H1 (cell line): ENCODE data around the gene ARSK. TPM values are rescaled to one million over a fixed set of nuclear protein-coding genes. Genes with fewer than 3 reads are reported as not detected.

ENCODE experiments used
- CTCF ChIA-PET: fragments of 300-600 bp; sonication (Branson Sonifier 250); formaldehyde crosslinking; loops from one replicate; lab custom pipeline; 2021; ENCODE audit not compliant: partially characterized antibody; lab: Charles Lee
- POLR2A ChIA-PET: fragments of 300-600 bp; sonication (Branson Sonifier 250); formaldehyde crosslinking; loops from one replicate; lab custom pipeline; 2021; ENCODE audit warnings: inconsistent platforms; ENCODE audit not compliant: partially characterized antibody; lab: Charles Lee
- DNase-seq, 2 experiments: peaks; one replicate each; pipeline versions ENCODE4 v3.0.0 to v3.0.0-alpha.2; 2010 to 2022; ENCODE audit warnings: low spot score in 2 of 2, low read depth in 1 of 2, mixed read lengths in 1 of 2
- FAIRE-seq: peaks from 2 replicates; lab custom pipeline; 2011; peaks lifted over from hg19 to GRCh38; lab: Jason Lieb, UNC
- H2AFZ ChIP-seq: 2 replicates; pipeline ENCODE4 v1.8.1; 2012; ENCODE audit warnings: low read length, inconsistent platforms
- H2AK5ac ChIP-seq: 2 replicates; pipeline ENCODE4 v1.6.1; 2013; ENCODE audit warnings: low read depth, low read length
- H2BK120ac ChIP-seq: replicated peaks from 2 replicates; pipeline ENCODE3; 2013; ENCODE audit warnings: low read depth, low read length, inconsistent platforms
- H2BK12ac ChIP-seq: 2 replicates; pipeline ENCODE4 v1.6.1; 2013; ENCODE audit warnings: low read depth, low read length
- H2BK15ac ChIP-seq: 2 replicates; pipeline ENCODE4 v1.6.1; 2013; ENCODE audit warnings: low read length
- H2BK20ac ChIP-seq: 2 replicates; pipeline ENCODE4 v1.6.1; 2013; ENCODE audit warnings: low read length
- H2BK5ac ChIP-seq: 2 replicates; pipeline ENCODE4 v1.6.1; 2013; ENCODE audit warnings: low read depth, low read length
- H3K14ac ChIP-seq: 2 replicates; pipeline ENCODE4 v1.6.1; 2013; ENCODE audit warnings: inconsistent platforms; ENCODE audit not compliant: insufficient read length
- H3K18ac ChIP-seq: 2 replicates; pipeline ENCODE4 v1.6.1; 2013; ENCODE audit warnings: low read length; ENCODE audit errors: extremely low read depth
- H3K23ac ChIP-seq: 2 replicates; pipeline ENCODE4 v1.6.1; 2013; ENCODE audit warnings: inconsistent platforms; ENCODE audit not compliant: insufficient read length
- H3K23me2 ChIP-seq: 2 replicates; pipeline ENCODE4 v1.6.1; 2013; ENCODE audit warnings: low read depth, low read length
- H3K27ac ChIP-seq: 2 replicates; pipeline ENCODE4 v1.6.1; 2011; ENCODE audit warnings: low read depth, low read length, inconsistent platforms
- H3K27me3 ChIP-seq, 4 experiments: replicated peaks in 1 of 4; 1 replicate in 1 of 4; 2 replicates in 3 of 4; pipeline versions ENCODE4 v1.6.1 to v1.8.1; 2011 to 2013; ENCODE audit warnings: low read length in 3 of 4, mild to moderate bottlenecking in 3 of 4, inconsistent platforms in 2 of 4, mixed read lengths in 2 of 4, moderate library complexity in 1 of 4; ENCODE audit not compliant: control insufficient read depth in 3 of 4, insufficient read depth in 3 of 4; ENCODE audit errors: extremely low read depth in 1 of 4
- H3K36me3 ChIP-seq, 4 experiments: 2 replicates each; pipeline versions ENCODE4 v1.6.1 to v1.8.1; 2011 to 2013; ENCODE audit warnings: mild to moderate bottlenecking in 4 of 4, low read length in 3 of 4, moderate library complexity in 2 of 4, control low read depth in 1 of 4, inconsistent platforms in 1 of 4; ENCODE audit not compliant: insufficient read depth in 4 of 4, control insufficient read depth in 2 of 4
- H3K4ac ChIP-seq: replicated peaks from 2 replicates; pipeline ENCODE3; 2013; ENCODE audit warnings: low read length, low read depth, mixed read lengths, inconsistent platforms; ENCODE audit not compliant: insufficient read length
- H3K4me1 ChIP-seq, 4 experiments: replicated peaks in 1 of 4; 1 replicate in 1 of 4; 2 replicates in 3 of 4; pipeline versions ENCODE4 v1.6.1 to v1.8.1; 2011 to 2013; ENCODE audit warnings: low read length in 3 of 4, inconsistent platforms in 2 of 4, mixed read lengths in 1 of 4; ENCODE audit not compliant: insufficient read depth in 4 of 4, control insufficient read depth in 3 of 4
- H3K4me2 ChIP-seq, 2 experiments: 2 replicates each; pipeline versions ENCODE4 v1.6.1 to v1.8.1; 2011 to 2013; ENCODE audit warnings: low read depth in 2 of 2, low read length in 2 of 2, control low read depth in 1 of 2, inconsistent platforms in 1 of 2, mild to moderate bottlenecking in 1 of 2; ENCODE audit not compliant: insufficient read depth in 1 of 2
- H3K4me3 ChIP-seq, 4 experiments: fragments of 200-600, 300-600 bp in 1 of 4; sonication (generic), shearing (Covaris generic), sonication (Bioruptor Twin) in 1 of 4; 2 replicates each; pipeline versions ENCODE4 v1.5.1 to v1.8.1; 2011 to 2016; ENCODE audit warnings: low read length in 4 of 4, low read depth in 3 of 4, control low read depth in 2 of 4, inconsistent platforms in 2 of 4, mild to moderate bottlenecking in 2 of 4, mixed read lengths in 1 of 4, moderate library complexity in 1 of 4; ENCODE audit not compliant: insufficient read depth in 2 of 4; ENCODE audit errors: extremely low read depth in 1 of 4
- H3K56ac ChIP-seq: replicated peaks from 2 replicates; pipeline ENCODE3; 2013; ENCODE audit warnings: low read depth, mild to moderate bottlenecking, mixed read lengths, low read length, inconsistent platforms; ENCODE audit not compliant: insufficient read length
- H3K79me1 ChIP-seq: 2 replicates; pipeline ENCODE4 v1.6.1; 2013; ENCODE audit warnings: low read depth, low read length, control low read depth
- H3K79me2 ChIP-seq, 2 experiments: 2 replicates each; pipeline versions ENCODE4 v1.6.1 to v1.8.1; 2012 to 2013; ENCODE audit warnings: low read length in 2 of 2, mild to moderate bottlenecking in 2 of 2, inconsistent platforms in 1 of 2; ENCODE audit not compliant: insufficient read depth in 2 of 2, control insufficient read depth in 1 of 2
- H3K9ac ChIP-seq, 4 experiments: replicated peaks in 1 of 4; 1 replicate in 1 of 4; 2 replicates in 3 of 4; pipeline versions ENCODE4 v1.6.1 to v1.8.1; 2011 to 2013; ENCODE audit warnings: low read depth in 3 of 4, low read length in 3 of 4, control low read depth in 2 of 4, mild to moderate bottlenecking in 2 of 4, moderate library complexity in 2 of 4, inconsistent platforms in 1 of 4; ENCODE audit errors: extremely low read depth in 1 of 4
- H3K9me3 ChIP-seq, 2 experiments: 2 replicates each; pipeline versions ENCODE4 v1.6.1 to v1.8.1; 2012 to 2013; ENCODE audit warnings: mild to moderate bottlenecking in 2 of 2, moderate library complexity in 2 of 2, control low read depth in 1 of 2, inconsistent platforms in 1 of 2, low read depth in 1 of 2, low read length in 1 of 2, mixed read lengths in 1 of 2; ENCODE audit not compliant: insufficient read depth in 2 of 2
- H4K20me1 ChIP-seq, 2 experiments: replicated peaks in 1 of 2; 2 replicates each; pipeline versions ENCODE3 to v1.8.1; 2011 to 2013; ENCODE audit warnings: inconsistent platforms in 2 of 2, low read length in 2 of 2, mild to moderate bottlenecking in 1 of 2; ENCODE audit not compliant: insufficient read depth in 2 of 2, control insufficient read depth in 1 of 2
- H4K5ac ChIP-seq: 2 replicates; pipeline ENCODE4 v1.6.1; 2013; ENCODE audit warnings: low read length, low read depth, mixed read lengths, inconsistent platforms; ENCODE audit not compliant: insufficient read length
- H4K8ac ChIP-seq: 2 replicates; pipeline ENCODE4 v1.8.0; 2013; ENCODE audit warnings: mild to moderate bottlenecking, moderate library complexity, low read length, inconsistent platforms; ENCODE audit not compliant: insufficient read depth; ENCODE audit errors: extremely low read depth
- H4K91ac ChIP-seq: replicated peaks from 2 replicates; pipeline ENCODE3; 2013; ENCODE audit warnings: low read length, mixed read lengths, inconsistent platforms; ENCODE audit not compliant: insufficient read length
- EZH2 ChIP-seq: fragments of 200-600 bp; sonication (generic); IDR thresholded peaks from 2 replicates; pipeline ENCODE4 v1.7.1; 2012; ENCODE audit warnings: low read depth, mild to moderate bottlenecking, moderate library complexity, low read length, inconsistent platforms; ENCODE audit not compliant: severe bottlenecking
- HDAC6 ChIP-seq: IDR thresholded peaks from one replicate; pipeline ENCODE4 v1.7.1; 2012; ENCODE audit warnings: low read depth, mild to moderate bottlenecking, inconsistent platforms, low read length, moderate library complexity
- KDM5A ChIP-seq: fragments of 200-600 bp; IDR thresholded peaks from 2 replicates; pipeline ENCODE4 v1.7.1; 2012; ENCODE audit warnings: mild to moderate bottlenecking, low read length, inconsistent platforms, mixed read lengths
- WGBS, 2 experiments: shearing (Covaris generic) in 1 of 2; methylation state at CpG; one replicate each; pipeline versions ENCODE4 v1.1.6 to v1.1.7; 2013 to 2015; ENCODE audit warnings: low lambda C conversion rate in 2 of 2, mixed read lengths in 2 of 2, inconsistent platforms in 1 of 2, low coverage in 1 of 2, missing lambda C conversion rate in 1 of 2; ENCODE audit not compliant: insufficient replicate concordance in 2 of 2, insufficient coverage in 1 of 2, insufficient read length in 1 of 2; ENCODE audit errors: extremely low coverage in 1 of 2, missing lambda C conversion rate in 1 of 2; 5-methylcytosine and 5-hydroxymethylcytosine counted together
- polyA plus RNA-seq, 7 experiments: library from polyadenylated mRNA; depleted of rRNA in 3 of 7; stranded (reverse) in 5 of 7; unstranded in 2 of 7; fragments of >200 nt in 5 of 7; fragments of 200-250 nt in 2 of 7; gene quantifications; 1 replicate in 5 of 7; 2 replicates in 1 of 7; 4 replicates in 1 of 7; pipeline versions ENCODE4 v1.2.1 to v1.2.3, GENCODE V29; 2011 to 2013; ENCODE audit warnings: missing spikeins in 2 of 7, mixed read lengths in 2 of 7
- total RNA-seq: library from RNA; stranded (reverse); fragmentation: NEBNext Ultra II Directional; extraction: Animal tissue kit (Norgen Biotek cat#: 25700); gene quantifications from 2 replicates; pipeline ENCODE4 v1.2.1, GENCODE V29; 2021

The ARSK gene
- total and polyA plus RNA-seq, 2 of the 8 experiments (the other 6 are each of a cell fraction or from before 2014, with no cell fraction given): 8.4 to 14.1 TPM

DNA sequence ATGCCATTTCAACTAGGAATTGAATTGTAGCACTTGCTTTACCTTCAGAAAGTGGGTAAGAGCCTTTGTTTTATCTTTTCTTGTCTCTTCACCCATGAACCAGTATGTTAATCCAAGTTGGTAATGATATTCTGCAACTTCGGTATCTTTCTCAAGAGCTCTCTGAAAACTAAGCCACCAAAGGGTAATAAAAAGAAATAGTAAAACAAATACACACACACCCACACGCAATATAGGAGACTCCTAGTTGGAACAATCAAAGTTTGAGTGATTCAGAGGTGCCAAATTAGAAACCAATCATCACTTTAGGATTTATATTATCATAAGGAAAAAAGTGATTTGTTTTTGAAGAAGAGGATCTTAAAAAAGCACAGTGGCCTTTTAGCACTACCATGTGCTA lies 30.5 kb upstream of the ARSK start:
- Histone ChIP-seq H3K36me3 (peaks cover 7 to 59% (median 24%) of the 10 kb centered on the region in 4 experiments), H4K20me1 (no peaks in the 10 kb centered on the region), H3K23me2 (no peaks in the 10 kb centered on the region; the same call in 1 of the 2 replicates), H3K14ac (no peak overlapping the region), H3K27ac (no peak overlapping the region), H2BK5ac (no peak overlapping the region), H2BK12ac (no peak overlapping the region), H3K4ac (no peak overlapping the region), H3K4me3 (no peak overlapping the region), H3K79me2 (no peaks in the 10 kb centered on the region), H3K4me2 (no peak overlapping the region), H3K9me3 (no peaks in the 10 kb centered on the region), H3K4me1 (no peaks in the 10 kb centered on the region), H2BK120ac (no peak overlapping the region), H3K9ac (no peak overlapping the region), H3K56ac (no peak overlapping the region), H2BK20ac (no peak overlapping the region), H3K18ac (no peak overlapping the region), H4K5ac (no peak overlapping the region), H3K79me1 (no peaks in the 10 kb centered on the region), H2AK5ac (no peak overlapping the region), H2AFZ (no peak overlapping the region), H3K23ac (no peak overlapping the region), H3K27me3 (no peaks in the 10 kb centered on the region), H2BK15ac (no peak overlapping the region), H4K91ac (no peak overlapping the region), H4K8ac (no peak overlapping the region)
- ChIA-PET POLR2A (no interaction called here), CTCF (no interaction called here)
- FAIRE-seq (no peak), DNase-seq (no peak)
- 89% methylated on average over 2 of the region's 2 CpGs; no CpG with 5 or more reads in 1 of the 2 experiments for WGBS, 2 experiments
- TF ChIP-seq KDM5A (no peak), EZH2 (no peak), HDAC6 (no peak)
